DND-41 (cell line): ENCODE results near the gene FAM217B.

Experiments
- EZH2 ChIP-seq: IDR thresholded peaks from 3 replicates; pipeline ENCODE4 v1.6.1; 2012; ENCODE audit warnings: borderline replicate concordance, low read depth, mild to moderate bottlenecking, moderate library complexity, low read length, inconsistent platforms; ENCODE audit not compliant: severe bottlenecking
- TF ChIP-seq, protein P1 (sequence below): IDR thresholded peaks from 2 replicates; pipeline ENCODE4 v1.5.1; 2012; ENCODE audit warnings: borderline replicate concordance, low read length, moderate library complexity, mild to moderate bottlenecking; ENCODE audit not compliant: poor library complexity, severe bottlenecking; ENCODE audit errors: extremely low read depth

DNA sequence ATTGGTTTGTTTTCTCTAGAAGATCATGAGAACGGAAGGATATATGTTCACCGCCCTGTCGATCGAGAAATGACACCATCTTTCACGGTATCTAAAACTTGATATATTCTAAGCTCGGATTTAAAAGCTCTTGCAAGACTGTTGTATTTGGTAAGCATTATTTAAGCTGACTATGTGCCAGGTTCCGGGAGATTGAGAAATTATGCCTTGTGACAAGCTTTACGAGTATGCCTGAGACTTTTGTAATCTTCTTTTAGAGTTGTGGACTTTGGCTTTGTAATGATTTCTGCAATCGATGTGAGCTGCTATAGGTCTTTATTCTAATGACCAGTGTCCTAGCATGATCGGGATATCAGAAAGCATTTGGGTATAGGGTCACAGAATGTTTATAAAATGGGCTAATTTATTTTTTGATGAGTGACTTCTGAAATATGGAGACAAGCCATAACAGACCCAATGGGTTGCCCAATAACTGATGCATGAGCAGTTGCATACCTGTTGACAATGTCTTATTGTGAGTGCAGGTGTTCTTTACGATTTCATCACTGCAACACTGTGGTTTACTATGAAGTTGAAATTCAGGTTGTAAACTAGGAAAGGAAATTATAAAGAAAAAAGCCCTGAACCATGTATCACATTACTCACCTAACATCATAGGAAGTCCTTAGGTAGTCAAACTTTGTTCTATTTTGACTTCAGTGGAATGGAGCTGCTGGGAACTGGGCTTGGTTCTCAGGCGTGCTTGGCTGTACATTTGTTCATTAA lies 32.0 kb downstream of the FAM217B start:
- TF ChIP-seq, protein P1, sequence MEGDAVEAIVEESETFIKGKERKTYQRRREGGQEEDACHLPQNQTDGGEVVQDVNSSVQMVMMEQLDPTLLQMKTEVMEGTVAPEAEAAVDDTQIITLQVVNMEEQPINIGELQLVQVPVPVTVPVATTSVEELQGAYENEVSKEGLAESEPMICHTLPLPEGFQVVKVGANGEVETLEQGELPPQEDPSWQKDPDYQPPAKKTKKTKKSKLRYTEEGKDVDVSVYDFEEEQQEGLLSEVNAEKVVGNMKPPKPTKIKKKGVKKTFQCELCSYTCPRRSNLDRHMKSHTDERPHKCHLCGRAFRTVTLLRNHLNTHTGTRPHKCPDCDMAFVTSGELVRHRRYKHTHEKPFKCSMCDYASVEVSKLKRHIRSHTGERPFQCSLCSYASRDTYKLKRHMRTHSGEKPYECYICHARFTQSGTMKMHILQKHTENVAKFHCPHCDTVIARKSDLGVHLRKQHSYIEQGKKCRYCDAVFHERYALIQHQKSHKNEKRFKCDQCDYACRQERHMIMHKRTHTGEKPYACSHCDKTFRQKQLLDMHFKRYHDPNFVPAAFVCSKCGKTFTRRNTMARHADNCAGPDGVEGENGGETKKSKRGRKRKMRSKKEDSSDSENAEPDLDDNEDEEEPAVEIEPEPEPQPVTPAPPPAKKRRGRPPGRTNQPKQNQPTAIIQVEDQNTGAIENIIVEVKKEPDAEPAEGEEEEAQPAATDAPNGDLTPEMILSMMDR = no peak
- TF ChIP-seq EZH2 = no peak
